ENCODE results near the gene SCFD2. TPM values are rescaled to one million over a fixed set of nuclear protein-coding genes. Genes with fewer than 3 reads are reported as not detected.

The SCFD2 gene
- total RNA-seq, 1 donor = 24.2 TPM

DNA sequence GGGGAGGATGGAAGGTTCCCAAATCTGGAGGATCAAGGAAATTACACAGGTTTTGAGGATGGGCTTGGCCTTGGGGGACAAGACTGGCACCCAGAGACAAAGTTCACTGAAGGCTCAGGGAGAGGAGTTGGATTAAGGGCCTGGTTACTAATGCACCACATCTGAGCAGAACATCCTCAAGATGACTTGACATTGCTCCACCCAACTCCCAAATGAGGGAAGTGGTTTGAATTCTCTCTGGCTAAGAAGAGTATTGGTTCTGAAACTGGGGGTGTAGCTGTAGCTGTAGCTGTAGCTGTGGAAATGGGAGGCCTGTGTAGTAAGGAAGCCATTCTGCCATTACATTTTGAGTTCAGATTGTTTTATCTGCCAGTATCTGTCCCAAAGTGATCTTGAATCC, 374.4 kb downstream of the SCFD2 start:
- H3K27ac ChIP-seq (ENCODE audit: low read depth, low read length) = no peak overlapping the region
- H3K4me3 ChIP-seq (ENCODE audit: insufficient read depth, low read length) = no peak overlapping the region
- H2AFZ ChIP-seq (ENCODE audit: low read length) = no peak overlapping the region
- no peaks in the 10 kb centered on the region for H3K27me3 ChIP-seq (ENCODE audit: insufficient read depth, low read length)
- no peak overlapping the region for H3K4me2 ChIP-seq (ENCODE audit: insufficient read depth, low read length)
- no peaks in the 10 kb centered on the region for H3K36me3 ChIP-seq (ENCODE audit: insufficient read depth, low read length)
- no peaks in the 10 kb centered on the region for H3K79me2 ChIP-seq (ENCODE audit: insufficient read depth, low read length)
- no peaks in the 10 kb centered on the region for H3K9me3 ChIP-seq (ENCODE audit: low read depth, low read length)
- H4K20me1 ChIP-seq (ENCODE audit: insufficient read depth, low read length) = no peaks in the 10 kb centered on the region
- peaks cover 10% of the 10 kb centered on the region for H3K4me1 ChIP-seq (ENCODE audit: insufficient read depth, low read length)
- DNase-seq (ENCODE audit: insufficient read length, low spot score, missing footprints) = peak; percentile 58
- no peak for TF ChIP-seq CTCF (IDR thresholded peaks at IDR 0.05; ENCODE audit: extremely low read depth, low read depth, low read length)

DNA sequence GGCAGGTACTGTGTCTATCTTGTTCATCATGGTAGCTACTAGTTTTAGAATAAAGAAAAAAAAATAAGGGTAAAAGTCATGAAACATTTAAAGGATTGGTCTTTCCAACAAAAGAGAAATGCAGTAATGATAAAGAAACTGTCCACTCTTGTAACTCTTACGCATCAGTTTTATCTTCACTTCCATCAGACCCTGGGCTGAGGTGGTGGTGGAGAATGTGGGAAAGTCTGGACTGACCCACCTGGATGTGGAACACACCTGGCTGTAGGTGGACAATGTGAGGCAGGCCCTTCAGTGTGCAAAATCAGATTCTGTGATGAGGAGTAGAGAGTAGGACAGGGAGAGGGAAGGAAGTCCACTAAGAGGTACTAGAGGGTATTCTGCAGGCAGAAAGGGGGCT, 375.2 kb downstream of the SCFD2 start:
- Histone ChIP-seq H3K79me2 (ENCODE audit: insufficient read depth, low read length) (no peaks in the 10 kb centered on the region), H4K20me1 (ENCODE audit: insufficient read depth, low read length) (no peaks in the 10 kb centered on the region), H3K27ac (ENCODE audit: low read depth, low read length) (no peak overlapping the region), H2AFZ (ENCODE audit: low read length) (no peak overlapping the region), H3K27me3 (ENCODE audit: insufficient read depth, low read length) (no peaks in the 10 kb centered on the region), H3K4me3 (ENCODE audit: insufficient read depth, low read length) (no peak overlapping the region), H3K36me3 (ENCODE audit: insufficient read depth, low read length) (no peaks in the 10 kb centered on the region), H3K4me1 (ENCODE audit: insufficient read depth, low read length) (peaks cover 3% of the 10 kb centered on the region), H3K4me2 (ENCODE audit: insufficient read depth, low read length) (no peak overlapping the region), H3K9me3 (ENCODE audit: low read depth, low read length) (no peaks in the 10 kb centered on the region)
- DNase-seq (ENCODE audit: insufficient read length, low spot score, missing footprints) = no peak
- TF ChIP-seq CTCF (IDR thresholded peaks at IDR 0.05; ENCODE audit: extremely low read depth, low read depth, low read length) = no peak

- H3K36me3 ChIP-seq (ENCODE audit: insufficient read depth, low read length) = no peaks in the 10 kb centered on the region
- no peaks in the 10 kb centered on the region for H3K79me2 ChIP-seq (ENCODE audit: insufficient read depth, low read length)
- no peak for TF ChIP-seq CTCF (IDR thresholded peaks at IDR 0.05; ENCODE audit: extremely low read depth, low read depth, low read length)
- H3K4me2 ChIP-seq (ENCODE audit: insufficient read depth, low read length) = no peak overlapping the region
- no peaks in the 10 kb centered on the region for H3K27me3 ChIP-seq (ENCODE audit: insufficient read depth, low read length)
- no peaks in the 10 kb centered on the region for H3K9me3 ChIP-seq (ENCODE audit: low read depth, low read length)
- H3K4me3 ChIP-seq (ENCODE audit: insufficient read depth, low read length) = no peak overlapping the region
- H4K20me1 ChIP-seq (ENCODE audit: insufficient read depth, low read length) = no peaks in the 10 kb centered on the region
- H2AFZ ChIP-seq (ENCODE audit: low read length) = no peak overlapping the region
- no peaks in the 10 kb centered on the region for H3K4me1 ChIP-seq (ENCODE audit: insufficient read depth, low read length)
- no peak for DNase-seq (ENCODE audit: insufficient read length, low spot score, missing footprints)
- H3K27ac ChIP-seq (ENCODE audit: low read depth, low read length) = no peak overlapping the region
These were observed 376.0 kb downstream of the SCFD2 start for GRCh38 chr4:52989865-52990264.

- H3K36me3 ChIP-seq (ENCODE audit: insufficient read depth, low read length) = no peaks in the 10 kb centered on the region
- H3K27ac ChIP-seq (ENCODE audit: low read depth, low read length) = no peak overlapping the region
- H3K79me2 ChIP-seq (ENCODE audit: insufficient read depth, low read length) = no peaks in the 10 kb centered on the region
- H3K4me2 ChIP-seq (ENCODE audit: insufficient read depth, low read length) = no peak overlapping the region
- H3K27me3 ChIP-seq (ENCODE audit: insufficient read depth, low read length) = no peaks in the 10 kb centered on the region
- H4K20me1 ChIP-seq (ENCODE audit: insufficient read depth, low read length) = no peaks in the 10 kb centered on the region
- DNase-seq (ENCODE audit: insufficient read length, low spot score, missing footprints) = peak; percentile 62
- no peaks in the 10 kb centered on the region for H3K9me3 ChIP-seq (ENCODE audit: low read depth, low read length)
- no peak for TF ChIP-seq CTCF (IDR thresholded peaks at IDR 0.05; ENCODE audit: extremely low read depth, low read depth, low read length)
- no peak overlapping the region for H2AFZ ChIP-seq (ENCODE audit: low read length)
- peaks cover 10% of the 10 kb centered on the region for H3K4me1 ChIP-seq (ENCODE audit: insufficient read depth, low read length)
- H3K4me3 ChIP-seq (ENCODE audit: insufficient read depth, low read length) = no peak overlapping the region
These were observed 378.3 kb downstream of the SCFD2 start for GRCh38 chr4:52987392-52988056.

Data from osteoblast (primary cell).